PC-3 (cell line): ENCODE data around the gene CYFIP2.

Experiments
- CTCF ChIP-seq: fragments of 300-600 bp; sonication (generic); conservative IDR thresholded peaks from 2 replicates; pipeline ENCODE4 v1.5.1; 2017; ENCODE audit warnings: antibody characterized with exemption, low read depth, mild to moderate bottlenecking, low read length
- EZH2 ChIP-seq: fragments of 300-600 bp; sonication (generic); IDR thresholded peaks from one replicate; pipeline ENCODE4 v1.6.1; 2017; ENCODE audit warnings: antibody characterized with exemption, mild to moderate bottlenecking, low read length; ENCODE audit not compliant: unreplicated experiment
- EZH2phosphoT487 ChIP-seq: fragments of 300-600 bp; sonication (generic); IDR thresholded peaks from 2 replicates; pipeline ENCODE4 v1.6.1; 2018; ENCODE audit warnings: mild to moderate bottlenecking, antibody characterized with exemption, low read length, borderline replicate concordance

- TF ChIP-seq CTCF (no peak), EZH2 (no peak), EZH2phosphoT487 (no peak)
Measured at GRCh38 chr5:157221959-157222358, 44.0 kb upstream of the CYFIP2 start.
